ENCODE results near the gene CDH4.

GRCh38 chr20:61361501-61361900 lies 109.4 kb downstream of the CDH4 start:
- TF ChIP-seq CTCF (IDR thresholded peaks at IDR 0.05) (no peak), POLR2A (IDR thresholded peaks at IDR 0.05) (no peak)
